Measurements from ENCODE around the gene LGALS12. TPM values are rescaled to one million over a fixed set of nuclear protein-coding genes. Genes with fewer than 3 reads are reported as not detected.
"Not testable (repeated sequence)": the region's sequence is repeated elsewhere in the genome, so short reads cannot be mapped to it uniquely, and the experiment has no call there.

LGALS12 gene
- total RNA-seq, 2 experiments from 2014 or later = not detected

GRCh38 chr11:63542506-63542905 is 36.6 kb downstream of the LGALS12 start:
- POLR2A ChIA-PET, H3K27ac Mint-ChIP-seq, H3K4me3 Mint-ChIP-seq, H3K27me3 Mint-ChIP-seq, DNase-seq, H3K9me3 Mint-ChIP-seq: not testable (repeated sequence)
- CTCF ChIA-PET = interaction anchor here (1.4 to 2.5 kb wide), 2 partner anchors 9 to 32 kb away, joined by 3 to 9 read pairs; no protein-coding TSS in a partner anchor
- peaks cover 30% of the 10 kb centered on the region for H3K4me1 Mint-ChIP-seq
- peaks cover 57% of the 10 kb centered on the region for H3K36me3 Mint-ChIP-seq (ENCODE audit: low read depth)

GRCh38 chr11:63543711-63544110 is 37.8 kb downstream of the LGALS12 start:
- CTCF ChIA-PET = interaction anchor here (1.1 to 2.5 kb wide), 2 partner anchors 8 to 192 kb away, joined by 3 to 9 read pairs; no protein-coding TSS in a partner anchor

GRCh38 chr11:63547061-63547460 is 41.2 kb downstream of the LGALS12 start:
- Mint-ChIP-seq H3K4me3 (no peak overlapping the region), H3K27me3 (no peaks in the 10 kb centered on the region), H3K36me3 (ENCODE audit: low read depth) (peaks cover 44% of the 10 kb centered on the region), H3K4me1 (peaks cover 23% of the 10 kb centered on the region), H3K9me3 (no peaks in the 10 kb centered on the region), H3K27ac (no peak overlapping the region)
- ChIA-PET POLR2A (no interaction called here), CTCF (interaction anchor here (1.4 kb wide), 1 partner anchor 11 kb away, joined by 6 read pairs; the partner anchor contains the start of gene PLAAT4)
- no peak for DNase-seq

More at GRCh38 chr11:63543711-63544110, 37.8 kb downstream of the LGALS12 start:
- H3K27ac Mint-ChIP-seq = no peak overlapping the region
- POLR2A ChIA-PET = no interaction called here
- no peak overlapping the region for H3K4me3 Mint-ChIP-seq
- DNase-seq = no peak
- H3K36me3 Mint-ChIP-seq (ENCODE audit: low read depth) = peaks cover 57% of the 10 kb centered on the region
- no peaks in the 10 kb centered on the region for H3K27me3 Mint-ChIP-seq
- peaks cover 18% of the 10 kb centered on the region for H3K4me1 Mint-ChIP-seq
- no peaks in the 10 kb centered on the region for H3K9me3 Mint-ChIP-seq

- Mint-ChIP-seq H3K9me3 (no peaks in the 10 kb centered on the region), H3K4me1 (peaks cover 28% of the 10 kb centered on the region), H3K27ac (no peak overlapping the region), H3K4me3 (no peak overlapping the region), H3K36me3 (ENCODE audit: low read depth) (peaks cover 41% of the 10 kb centered on the region), H3K27me3 (no peaks in the 10 kb centered on the region)
- no peak for DNase-seq
- POLR2A ChIA-PET = no interaction called here
- CTCF ChIA-PET = interaction anchor here (1.4 kb wide), 1 partner anchor 12 kb away, joined by 6 read pairs; the partner anchor contains the start of gene PLAAT4
Observed at GRCh38 chr11:63548178-63548577, 42.3 kb downstream of the LGALS12 start.

- CTCF ChIA-PET = interaction anchor here (0.5 to 3.5 kb wide), 3 partner anchors 12 to 337 kb away, joined by 3 to 12 read pairs (median 6); partner anchors contain the start of gene PLAAT4
- no peak overlapping the region for H3K4me3 Mint-ChIP-seq
- H3K36me3 Mint-ChIP-seq (ENCODE audit: low read depth) = peaks cover 34% of the 10 kb centered on the region
- H3K9me3 Mint-ChIP-seq = no peaks in the 10 kb centered on the region
- peaks cover 40% of the 10 kb centered on the region for H3K4me1 Mint-ChIP-seq
- POLR2A ChIA-PET = no interaction called here
- no peaks in the 10 kb centered on the region for H3K27me3 Mint-ChIP-seq
- no peak for DNase-seq
- no peak overlapping the region for H3K27ac Mint-ChIP-seq
Observed at GRCh38 chr11:63549411-63549810, 43.5 kb downstream of the LGALS12 start.

GRCh38 chr11:63550156-63550700 is 44.3 kb downstream of the LGALS12 start:
- POLR2A ChIA-PET, H3K9me3 Mint-ChIP-seq, H3K27me3 Mint-ChIP-seq, H3K27ac Mint-ChIP-seq, H3K4me3 Mint-ChIP-seq, DNase-seq: not testable (repeated sequence)
- H3K4me1 Mint-ChIP-seq = peaks cover 45% of the 10 kb centered on the region
- H3K36me3 Mint-ChIP-seq (ENCODE audit: low read depth) = peaks cover 27% of the 10 kb centered on the region
- CTCF ChIA-PET = interaction anchor here (1.3 to 3.5 kb wide), 3 partner anchors 8 to 33 kb away, joined by 3 to 12 read pairs (median 9); partner anchors contain the start of gene PLAAT4

GRCh38 chr11:63551091-63551888 is 45.4 kb downstream of the LGALS12 start:
- ChIA-PET CTCF (interaction anchor here (0.6 to 3.5 kb wide), 6 partner anchors 9 to 57 kb away, joined by 3 to 12 read pairs (median 6); partner anchors contain the start of genes PLAAT2 and PLAAT4), POLR2A (no interaction called here)
- no peaks in the 10 kb centered on the region for H3K27me3 Mint-ChIP-seq
- peak overlapping the region; percentile 59 for H3K4me3 Mint-ChIP-seq
- H3K36me3 Mint-ChIP-seq (ENCODE audit: low read depth) = peaks cover 18% of the 10 kb centered on the region
- H3K9me3 Mint-ChIP-seq = no peaks in the 10 kb centered on the region
- peaks cover 50% of the 10 kb centered on the region for H3K4me1 Mint-ChIP-seq
- peak; percentile 35 for DNase-seq
- peak overlapping the region; percentile 86 for H3K27ac Mint-ChIP-seq

- Mint-ChIP-seq H3K27ac (peak overlapping the region; percentile 96), H3K4me1 (peaks cover 51% of the 10 kb centered on the region), H3K9me3 (no peaks in the 10 kb centered on the region), H3K27me3 (no peaks in the 10 kb centered on the region), H3K36me3 (ENCODE audit: low read depth) (peaks cover 12% of the 10 kb centered on the region), H3K4me3 (no peak overlapping the region)
- no peak for DNase-seq
- ChIA-PET CTCF (interaction anchor here (0.6 to 3.5 kb wide), 7 partner anchors 9 to 56 kb away, joined by 3 to 12 read pairs (median 4); partner anchors contain the start of genes PLAAT2 and PLAAT4), POLR2A (no interaction called here)
Observed at GRCh38 chr11:63551889-63552266, 46.0 kb downstream of the LGALS12 start.

- H3K4me3 Mint-ChIP-seq = no peak overlapping the region
- no peak for DNase-seq
- POLR2A ChIA-PET = no interaction called here
- H3K36me3 Mint-ChIP-seq (ENCODE audit: low read depth) = peaks cover 4% of the 10 kb centered on the region
- CTCF ChIA-PET = interaction anchor here (2.1 to 3.0 kb wide), 3 partner anchors 9 to 15 kb away, joined by 4 to 10 read pairs (median 9); partner anchors contain the start of gene PLAAT4
- peaks cover 51% of the 10 kb centered on the region for H3K4me1 Mint-ChIP-seq
- peak overlapping the region; percentile 96 for H3K27ac Mint-ChIP-seq
- H3K27me3 Mint-ChIP-seq = no peaks in the 10 kb centered on the region
- no peaks in the 10 kb centered on the region for H3K9me3 Mint-ChIP-seq
Observed at GRCh38 chr11:63552921-63553320, 47.0 kb downstream of the LGALS12 start.

- POLR2A ChIA-PET = interaction anchor here (0.6 to 1.0 kb wide), 3 partner anchors 17 to 52 kb away, joined by 3 to 6 read pairs (median 3); partner anchors contain the start of gene PLAAT4
- peaks cover 4% of the 10 kb centered on the region for H3K36me3 Mint-ChIP-seq (ENCODE audit: low read depth)
Observed at GRCh38 chr11:63553759-63554158, 47.9 kb downstream of the LGALS12 start.

GRCh38 chr11:63554877-63555223 is 49.0 kb downstream of the LGALS12 start:
- DNase-seq = no peak
- peaks cover 50% of the 10 kb centered on the region for H3K4me1 Mint-ChIP-seq
- POLR2A ChIA-PET = no interaction called here
- CTCF ChIA-PET = interaction anchor here (1.6 to 3.0 kb wide), 2 partner anchors 9 to 17 kb away, joined by 4 to 10 read pairs; partner anchors contain the start of gene PLAAT4
- H3K27ac Mint-ChIP-seq = peak overlapping the region; percentile 96
- peaks cover 4% of the 10 kb centered on the region for H3K36me3 Mint-ChIP-seq (ENCODE audit: low read depth)
- H3K9me3 Mint-ChIP-seq = no peaks in the 10 kb centered on the region
- no peak overlapping the region for H3K4me3 Mint-ChIP-seq
- H3K27me3 Mint-ChIP-seq = no peaks in the 10 kb centered on the region

More at GRCh38 chr11:63553759-63554158, 47.9 kb downstream of the LGALS12 start:
- peak; percentile 64 for DNase-seq
- Mint-ChIP-seq H3K9me3 (no peaks in the 10 kb centered on the region), H3K27ac (peak overlapping the region; percentile 96), H3K27me3 (no peaks in the 10 kb centered on the region), H3K4me3 (peak overlapping the region; percentile 49), H3K4me1 (peaks cover 51% of the 10 kb centered on the region)
- CTCF ChIA-PET = interaction anchor here (0.5 to 3.0 kb wide), 5 partner anchors 8 to 1475 kb away, joined by 3 to 10 read pairs (median 4); partner anchors contain the start of gene PLAAT4

GRCh38 chr11:63556404-63557013 is 50.6 kb downstream of the LGALS12 start:
- peaks cover 2% of the 10 kb centered on the region for H3K27me3 Mint-ChIP-seq
- DNase-seq = no peak
- peaks cover 4% of the 10 kb centered on the region for H3K36me3 Mint-ChIP-seq (ENCODE audit: low read depth)
- CTCF ChIA-PET = interaction anchor here (0.6 to 1.0 kb wide), 4 partner anchors 10 to 126 kb away, joined by 3 to 4 read pairs (median 3); no protein-coding TSS in a partner anchor
- peaks cover 55% of the 10 kb centered on the region for H3K4me1 Mint-ChIP-seq
- POLR2A ChIA-PET = interaction anchor here (0.6 kb wide), 1 partner anchor 92 kb away, joined by 5 read pairs; no protein-coding TSS in a partner anchor
- no peak overlapping the region for H3K4me3 Mint-ChIP-seq
- no peak overlapping the region for H3K27ac Mint-ChIP-seq
- no peaks in the 10 kb centered on the region for H3K9me3 Mint-ChIP-seq
